K562 (cell line): ENCODE measurements around the gene ZNF107. TPM values are rescaled to one million over a fixed set of nuclear protein-coding genes. Genes with fewer than 3 reads are reported as not detected.

Experiments used
- ATAC-seq: fragments of 200-7000 bp; cut with Tn5 transposase; 3 replicates; pipeline ENCODE4 v1.9.1; 2020; ENCODE audit warnings: moderate library complexity
- BruUV-seq: library from RNA; stranded (reverse); fragments of 400-500 nt; replicated peaks from 2 replicates; lab custom pipeline; 2021; lab: Mats Ljungman, UMichigan
- CTCF ChIA-PET: fragments of 300-600 bp; formaldehyde crosslinking; extraction: SDS; loops from one replicate; lab custom pipeline; 2021; ENCODE audit warnings: low intra/inter-chr PET ratio; lab: Yijun Ruan, JAX
- POLR2A ChIA-PET: fragments of 300-600, 350-650 bp; sonication (Branson Sonifier 250); formaldehyde crosslinking; extraction: SDS; loops from one replicate; lab custom pipeline; 2021; ENCODE audit warnings: antibody characterized with exemption, inconsistent platforms; lab: Yijun Ruan, JAX
- DNase-seq, 4 experiments: peaks; one replicate each; pipeline versions ENCODE4 v3.0.0 to v3.0.0-alpha.2; 2011 to 2018; ENCODE audit warnings: low spot score in 3 of 4, mixed read lengths in 3 of 4; ENCODE audit errors: extremely low read depth in 1 of 4
- FAIRE-seq: peaks from 2 replicates; lab custom pipeline; 2011; peaks lifted over from hg19 to GRCh38; lab: Jason Lieb, UNC
- H2AFZ ChIP-seq: 2 replicates; pipeline ENCODE4 v1.6.0; 2011; ENCODE audit warnings: low read depth, low read length, control low read depth, inconsistent platforms
- H3K27ac ChIP-seq: fragments of 200-600 bp; 3 replicates; pipeline ENCODE4 v1.8.0; 2011; ENCODE audit warnings: low read depth, mild to moderate bottlenecking, control low read depth, inconsistent platforms, low read length, moderate library complexity, mixed read lengths; ENCODE audit errors: extremely low read depth
- H3K27me3 ChIP-seq, 2 experiments: fragments of 300-600 bp in 1 of 2; 2 replicates in 1 of 2; 3 replicates in 1 of 2; pipeline versions ENCODE4 v1.6.0 to v1.8.0; 2011; ENCODE audit warnings: inconsistent platforms in 2 of 2, low read length in 2 of 2, mild to moderate bottlenecking in 1 of 2, mixed read lengths in 1 of 2, moderate library complexity in 1 of 2; ENCODE audit not compliant: control insufficient read depth in 2 of 2, insufficient read depth in 2 of 2
- H3K36me3 ChIP-seq: fragments of 300-600 bp; 3 replicates; pipeline ENCODE4 v1.8.0; 2011; ENCODE audit warnings: mild to moderate bottlenecking, low read length, inconsistent platforms; ENCODE audit not compliant: control insufficient read depth, insufficient read depth
- H3K4me1 ChIP-seq, 2 experiments: fragments of 200-600 bp in 1 of 2; replicated peaks in 1 of 2; 2 replicates in 1 of 2; 3 replicates in 1 of 2; pipeline versions ENCODE4 v1.5.1 to v1.8.0; 2011; ENCODE audit warnings: inconsistent platforms in 2 of 2, low read length in 2 of 2, mild to moderate bottlenecking in 1 of 2, mixed read lengths in 1 of 2, moderate library complexity in 1 of 2; ENCODE audit not compliant: control insufficient read depth in 2 of 2, insufficient read depth in 2 of 2
- H3K4me2 ChIP-seq: 2 replicates; pipeline ENCODE4 v1.6.1; 2011; ENCODE audit warnings: low read length, control low read depth, inconsistent platforms, mixed read lengths; ENCODE audit not compliant: insufficient read depth
- H3K4me3 ChIP-seq: fragments of 200-600 bp; sonication (generic), shearing (Covaris generic); 2 replicates; pipeline ENCODE4 v1.5.1; 2016; ENCODE audit warnings: control low read depth, inconsistent platforms
- H3K79me2 ChIP-seq: fragments of 200-600 bp; 3 replicates; pipeline ENCODE4 v1.8.0; 2011; ENCODE audit warnings: low read length, inconsistent platforms; ENCODE audit not compliant: control insufficient read depth, insufficient read depth
- H3K9ac ChIP-seq, 2 experiments: 2 replicates each; pipeline versions ENCODE4 v1.6.0 to v1.6.1; 2011; ENCODE audit warnings: low read depth in 2 of 2, low read length in 2 of 2, control low read depth in 1 of 2, inconsistent platforms in 1 of 2, mild to moderate bottlenecking in 1 of 2, mixed read lengths in 1 of 2; ENCODE audit not compliant: insufficient read depth in 1 of 2
- H3K9me1 ChIP-seq: one replicate; pipeline ENCODE4 v1.6.0; 2011; ENCODE audit warnings: inconsistent platforms, mild to moderate bottlenecking, low read length, moderate library complexity; ENCODE audit not compliant: control insufficient read depth, insufficient read depth
- H3K9me3 ChIP-seq: replicated peaks from 2 replicates; pipeline ENCODE4 v1.5.1; 2011; ENCODE audit warnings: low read depth, low read length, inconsistent platforms; ENCODE audit not compliant: control insufficient read depth, insufficient read depth
- H4K20me1 ChIP-seq: replicated peaks from 2 replicates; pipeline ENCODE4 v1.6.1; 2011; ENCODE audit warnings: low read length, inconsistent platforms, mixed read lengths; ENCODE audit not compliant: control insufficient read depth, insufficient read depth
- CREB3L1 ChIP-seq: fragments of 450-650 bp; IDR thresholded peaks from 2 replicates; pipeline ENCODE4 v1.6.1; 2014; ENCODE audit warnings: low read depth, mild to moderate bottlenecking, moderate library complexity, borderline replicate concordance
- PCBP1 ChIP-seq: fragments of 200-400 bp; formaldehyde crosslinking; IDR thresholded peaks from 2 replicates; pipeline ENCODE4 v1.6.1; 2018; ENCODE audit warnings: mild to moderate bottlenecking, low read depth, low read length; ENCODE audit not compliant: poor library complexity, severe bottlenecking
- TCFL5 ChIP-seq: fragments of 250-450 bp; sonication (Bioruptor Pico); conservative IDR thresholded peaks from 2 replicates; pipeline ENCODE4 v1.6.1; 2021; ENCODE audit warnings: mild to moderate bottlenecking, moderate library complexity, matching md5 sums
- TGIF2 ChIP-seq: sonication (generic); formaldehyde crosslinking; IDR thresholded peaks from 2 replicates; pipeline ENCODE4 v1.8.1; 2022; ENCODE audit warnings: mild to moderate bottlenecking, missing genetic modification reagents, moderate library complexity
- WGBS: fragments of 100-300 bp; shearing (Covaris generic); methylation state at CpG from one replicate; pipeline ENCODE4 v1.1.6; 2016; ENCODE audit warnings: low coverage, mixed read lengths; ENCODE audit not compliant: insufficient coverage; ENCODE audit errors: missing lambda C conversion rate; 5-methylcytosine and 5-hydroxymethylcytosine counted together
- in situ Hi-C: fragments of 300-500 bp; cut with MboI; formaldehyde crosslinking; loops from 4 replicates; pipeline ENCODE4 v1.15.0; 2018; ENCODE audit warnings: inconsistent platforms, mixed read lengths
- intact Hi-C: fragments of 100-400 bp; cut with micrococcal nuclease; formaldehyde crosslinking; loops from 2 replicates; pipeline ENCODE4 v1.14.2; 2022
- polyA plus RNA-seq, 8 experiments: library from polyadenylated mRNA; depleted of rRNA in 4 of 8; stranded (reverse) in 5 of 8; unstranded in 3 of 8; fragments of >200 nt; fragmentation: Nextera tagmentation in 2 of 8; fragmentation: Illumina TruSeq in 1 of 8; extraction: Ambion mirVana in 2 of 8; extraction: Trizol in 1 of 8; gene quantifications; 2 replicates each; pipeline versions ENCODE4 v1.2.1 to v1.2.3, GENCODE V29; 2011 to 2014; ENCODE audit warnings: inconsistent platforms in 1 of 8, missing spikeins in 1 of 8
- total RNA-seq, 7 experiments: library from RNA; depleted of rRNA in 6 of 7; stranded (reverse); fragments of >200 nt in 6 of 7; fragmentation: Illumina TruSeq in 2 of 7; extraction: Trizol in 2 of 7; gene quantifications; 2 replicates each; pipeline versions ENCODE4 v1.2.1 to v1.2.3, GENCODE V29; 2011 to 2021; ENCODE audit warnings: low replicate concordance in 1 of 7

Gene ZNF107
- total and polyA plus RNA-seq, 9 of the 15 experiments (the other 6 are each of a cell fraction or from before 2014, with no cell fraction given) = 2.4 to 14.2 (median 7.9) TPM

- POLR2A ChIA-PET = interaction anchor here (0.7 to 1.2 kb wide), 2 partner anchors 8 to 29 kb away, joined by 3 to 4 read pairs; no protein-coding TSS in a partner anchor
- H2AFZ ChIP-seq = no peak overlapping the region
- ATAC-seq (no peak), FAIRE-seq (no peak), DNase-seq (no peak)
- intact Hi-C loops (loop anchor here (10.0 kb wide), 1 partner anchor 186 kb away; no protein-coding TSS in a partner anchor), in situ Hi-C loops (no loop called here)
- H3K9me3 ChIP-seq = no peaks in the 10 kb centered on the region; the same call in none of the 2 replicates
- H3K36me3 ChIP-seq = no peaks in the 10 kb centered on the region
- no TSS peak for BruUV-seq
- CTCF ChIA-PET = no interaction called here
- H3K79me2 ChIP-seq = no peaks in the 10 kb centered on the region
- no peaks in the 10 kb centered on the region; a peak in 1 of 5 replicates for H3K4me1 ChIP-seq
- no peaks in the 10 kb centered on the region for H4K20me1 ChIP-seq
- TF ChIP-seq PCBP1 (no peak), TGIF2 (CRISPR knock-in tag) (no peak), TCFL5 (no peak), CREB3L1 (no peak)
- no peak overlapping the region for H3K4me2 ChIP-seq
- H3K27me3 ChIP-seq = no peaks in the 10 kb centered on the region
- no peak overlapping the region for H3K4me3 ChIP-seq
- H3K27ac ChIP-seq = no peak overlapping the region
- 5% methylated on average over 3 of the region's 3 CpGs for WGBS
- no peaks in the 10 kb centered on the region for H3K9me1 ChIP-seq
- no peak overlapping the region for H3K9ac ChIP-seq
Measured at GRCh38 chr7:64729089-64729848, 63.3 kb downstream of the ZNF107 start.
